HCT116 (cell line): ENCODE results near the gene DYNLT3. TPM values are rescaled to one million over a fixed set of nuclear protein-coding genes. Genes with fewer than 3 reads are reported as not detected.

Experiments used
- ATAC-seq: fragments of 200-7000 bp; cut with Tn5 transposase; 2 replicates; pipeline ENCODE4 v1.9.1; 2020; ENCODE audit warnings: mild to moderate bottlenecking, moderate library complexity
- Bru-seq: library from RNA; stranded (reverse); fragments of 400-500 nt; gene quantifications from one replicate; lab custom pipeline; 2021; lab: Mats Ljungman, UMichigan
- BruChase-seq, 2 experiments: library from RNA; stranded (reverse); fragments of 400-500 nt; gene quantifications; one replicate each; lab custom pipeline; 2021; lab: Mats Ljungman, UMichigan
- BruUV-seq: library from RNA; stranded (reverse); fragments of 400-500 nt; replicated peaks from 2 replicates; lab custom pipeline; 2021; lab: Mats Ljungman, UMichigan
- CTCF ChIA-PET: fragments of 300-600 bp; sonication (Branson Sonifier 250); formaldehyde crosslinking; loops from one replicate; lab custom pipeline; 2021; ENCODE audit warnings: antibody characterized with exemption; lab: Charles Lee
- POLR2A ChIA-PET: fragments of 300-600, 350-600 bp; sonication (Branson Sonifier 250); formaldehyde crosslinking; loops from one replicate; lab custom pipeline; 2021; ENCODE audit warnings: antibody characterized with exemption; lab: Charles Lee
- RAD21 ChIA-PET, 2 experiments: fragments of 300-600 bp; sonication (Branson Sonifier 250); formaldehyde crosslinking; loops; one replicate each; lab custom pipeline; 2023; ENCODE audit warnings: low total read pairs in 2 of 2; ENCODE audit not compliant: uncharacterized antibody in 2 of 2, unreplicated experiment in 2 of 2, low non-redundant PET in 1 of 2; lab: Charles Lee
- DNase-seq: peaks from one replicate; pipeline ENCODE4 v3.0.0-alpha.2; 2010; ENCODE audit warnings: low read depth, low spot score
- H2AFZ ChIP-seq: fragments of 200-600 bp; shearing (Covaris generic), sonication (generic); 2 replicates; pipeline ENCODE4 v1.6.1; 2017; ENCODE audit warnings: low read depth, mixed run types, mixed read lengths, antibody characterized with exemption, low read length; ENCODE audit not compliant: poor library complexity, severe bottlenecking
- H3K27ac ChIP-seq: 2 replicates; pipeline ENCODE4 v1.5.1; 2012; ENCODE audit warnings: low read depth, low read length
- H3K27me3 ChIP-seq: fragments of 200-600 bp; sonication (generic); 2 replicates; pipeline ENCODE4 v1.6.1; 2016; ENCODE audit warnings: mixed run types, low read length, mixed read lengths; ENCODE audit not compliant: insufficient read depth
- H3K36me3 ChIP-seq, 2 experiments: fragments of 200-500 bp in 1 of 2; fragments of 200-600 bp in 1 of 2; sonication (Bioruptor generic) in 1 of 2; sonication (generic) in 1 of 2; 2 replicates each; pipeline versions ENCODE4 v1.5.1 to v1.6.1; 2014 to 2016; ENCODE audit warnings: low read length in 2 of 2, inconsistent platforms in 1 of 2, mixed read lengths in 1 of 2, mixed run types in 1 of 2; ENCODE audit not compliant: insufficient read depth in 2 of 2, control insufficient read depth in 1 of 2
- H3K4me1 ChIP-seq, 2 experiments: fragments of 200-600 bp in 1 of 2; sonication (generic) in 1 of 2; 2 replicates each; pipeline versions ENCODE4 v1.5.1 to v1.6.1; 2012 to 2017; ENCODE audit warnings: low read length in 2 of 2, inconsistent platforms in 1 of 2, mild to moderate bottlenecking in 1 of 2, mixed read lengths in 1 of 2, mixed run types in 1 of 2, moderate library complexity in 1 of 2; ENCODE audit not compliant: insufficient read depth in 2 of 2, control insufficient read depth in 1 of 2
- H3K4me2 ChIP-seq: fragments of 200-600 bp; sonication (generic); 2 replicates; pipeline ENCODE4 v1.6.1; 2017; ENCODE audit warnings: mixed run types, low read length, mixed read lengths
- H3K4me3 ChIP-seq, 2 experiments: fragments of 200-600 bp in 1 of 2; sonication (generic) in 1 of 2; replicated peaks in 1 of 2; 2 replicates each; pipeline ENCODE4 v1.5.1; 2011 to 2016; ENCODE audit warnings: low read length in 2 of 2, control low read depth in 1 of 2, low read depth in 1 of 2, mild to moderate bottlenecking in 1 of 2, mixed read lengths in 1 of 2, mixed run types in 1 of 2
- H3K79me2 ChIP-seq: fragments of 200-600 bp; sonication (generic); 2 replicates; pipeline ENCODE4 v1.6.1; 2017; ENCODE audit warnings: mild to moderate bottlenecking, mixed run types, low read length, moderate library complexity, mixed read lengths; ENCODE audit not compliant: insufficient read depth
- H3K9ac ChIP-seq: fragments of 200-600 bp; sonication (generic); 2 replicates; pipeline ENCODE4 v1.6.1; 2016; ENCODE audit warnings: low read length, mixed read lengths
- H3K9me2 ChIP-seq: fragments of 200-600 bp; sonication (generic), shearing (Covaris generic); 2 replicates; pipeline ENCODE4 v1.6.1; 2017; ENCODE audit warnings: mixed run types, mild to moderate bottlenecking, moderate library complexity; ENCODE audit not compliant: insufficient read depth
- H3K9me3 ChIP-seq, 2 experiments: fragments of 200-500 bp in 1 of 2; fragments of 200-600 bp in 1 of 2; sonication (Bioruptor generic) in 1 of 2; sonication (generic) in 1 of 2; 2 replicates each; pipeline ENCODE4 v1.6.1; 2014 to 2017; ENCODE audit warnings: low read length in 2 of 2, mixed read lengths in 2 of 2, inconsistent platforms in 1 of 2, low read depth in 1 of 2, mild to moderate bottlenecking in 1 of 2, mixed run types in 1 of 2, moderate library complexity in 1 of 2; ENCODE audit not compliant: control insufficient read depth in 1 of 2, insufficient read depth in 1 of 2
- H4K20me1 ChIP-seq: fragments of 200-600 bp; sonication (generic), shearing (Covaris generic); 2 replicates; pipeline ENCODE4 v1.6.1; 2017; ENCODE audit warnings: mixed run types, mild to moderate bottlenecking, moderate library complexity; ENCODE audit not compliant: insufficient read depth
- CBX3 ChIP-seq: IDR thresholded peaks from 2 replicates; pipeline ENCODE4 v1.6.1; 2012; ENCODE audit warnings: low read depth
- POLR2AphosphoS5 ChIP-seq: IDR thresholded peaks from 2 replicates; pipeline ENCODE4 v1.6.1; 2011; ENCODE audit warnings: mild to moderate bottlenecking, low read depth, low read length, moderate library complexity
- SP1 ChIP-seq: IDR thresholded peaks from 2 replicates; pipeline ENCODE4 v1.6.1; 2012; ENCODE audit warnings: low read depth
- YY1 ChIP-seq: IDR thresholded peaks from 2 replicates; pipeline ENCODE4 v1.6.1; 2011; ENCODE audit warnings: low read length, low read depth, moderate library complexity, mild to moderate bottlenecking; ENCODE audit not compliant: insufficient replicate concordance; ENCODE audit errors: extremely low read depth
- ZFX ChIP-seq: fragments of 450-650 bp; IDR thresholded peaks from 2 replicates; pipeline ENCODE4 v1.6.1; 2017
- intact Hi-C: fragments of 100-400 bp; cut with micrococcal nuclease; formaldehyde crosslinking; loops from 2 replicates; pipeline ENCODE4 v1.10.0; 2022
- long read RNA-seq: library from polyadenylated mRNA; unstranded; transcript quantifications from one replicate; pipeline ENCODE4 v2.0.0, GENCODE V29; 2021; ENCODE audit not compliant: unreplicated experiment
- polyA plus RNA-seq: library from polyadenylated mRNA; unstranded; fragments of >200 nt; gene quantifications from 2 replicates; pipeline ENCODE4 v1.2.1, GENCODE V29; 2012; ENCODE audit warnings: missing spikeins
- total RNA-seq: library from RNA; stranded (reverse); gene quantifications from one replicate; pipeline ENCODE4 v1.2.1, GENCODE V29; 2021; ENCODE audit not compliant: unreplicated experiment
- TF ChIP-seq, protein P1 (sequence below): IDR thresholded peaks from 2 replicates; pipeline ENCODE4 v1.6.1; 2012
- TF ChIP-seq, protein P2 (sequence below): IDR thresholded peaks from 2 replicates; pipeline ENCODE4 v1.6.1; 2011; ENCODE audit warnings: mild to moderate bottlenecking, low read length, moderate library complexity; ENCODE audit not compliant: insufficient replicate concordance; ENCODE audit errors: extremely low read depth

Gene DYNLT3, protein sequence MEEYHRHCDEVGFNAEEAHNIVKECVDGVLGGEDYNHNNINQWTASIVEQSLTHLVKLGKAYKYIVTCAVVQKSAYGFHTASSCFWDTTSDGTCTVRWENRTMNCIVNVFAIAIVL
- total RNA-seq (20.9 TPM), Bru-seq, nascent RNA (percentile 64 among the genes with signal in this experiment), BruChase-seq, experiment 1, labeled RNA remaining after a 6-hour chase (percentile 91 among the genes with signal in this experiment), BruChase-seq, experiment 2, labeled RNA remaining after a 2-hour chase (percentile 74 among the genes with signal in this experiment)
- 8.7 and 10.0 TPM in 2 replicates for polyA plus RNA-seq
- long read RNA-seq, transcript DYNLT3-201 (5 exons, 2,217 nt) = major isoform, 52 of 57 reads
- long read RNA-seq, partial matches to known transcripts = 1 of 57 reads
- long read RNA-seq, other reads (novel, unspliced or antisense) = 3 of 57 reads

DNA sequence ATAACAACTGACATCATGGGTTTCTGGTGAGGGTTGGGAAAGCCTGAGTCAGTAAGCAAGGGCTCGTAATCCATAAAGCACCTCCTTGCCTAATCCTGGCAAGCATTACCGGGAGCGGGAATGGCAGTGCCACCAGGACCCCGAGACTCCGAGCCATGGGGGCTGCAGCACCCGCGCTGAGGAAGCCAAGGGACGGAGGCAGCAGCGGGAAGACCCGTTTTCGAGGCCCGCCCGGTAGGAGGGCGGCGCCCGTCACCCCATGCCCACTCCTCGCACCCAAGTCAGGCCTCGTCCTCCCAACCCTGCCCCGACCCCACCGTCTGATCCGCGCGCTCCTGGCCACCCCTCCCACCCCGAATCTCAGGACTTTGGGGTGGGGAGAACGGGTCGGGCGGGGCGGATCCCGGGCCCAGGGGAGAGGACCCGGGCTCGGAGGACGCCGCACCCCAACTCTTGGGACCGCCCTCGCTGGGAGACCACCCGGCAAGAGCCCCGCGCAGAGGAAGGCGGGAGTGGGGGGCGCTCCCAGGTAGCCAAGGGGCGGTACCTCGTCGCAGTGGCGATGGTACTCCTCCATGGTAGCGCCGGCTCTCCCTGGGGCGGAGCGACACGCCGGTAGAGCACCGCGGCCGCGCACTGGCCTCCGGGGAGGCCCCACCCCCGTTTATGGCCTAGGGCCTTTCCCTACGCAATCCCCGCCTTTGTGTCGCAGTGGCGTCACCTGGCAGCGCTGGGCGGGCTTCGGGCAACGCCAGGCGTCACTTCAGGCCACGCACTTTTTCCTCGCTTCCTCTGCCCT is at the start of gene DYNLT3:
Gene DYNLT3 (minus strand): TSS at position 638 of the 799 bp plus-strand sequence. CDS start 61 bp downstream, at position 577.
- Histone ChIP-seq H3K27me3 (no peaks in the 10 kb centered on the region), H3K36me3 (no peaks in the 10 kb centered on the region), H3K9ac (peak within 1 kb of the TSS; percentile 66), H4K20me1 (no peaks in the 10 kb centered on the region), H3K4me2 (peak within 1 kb of the TSS; percentile 74), H3K4me3 (peak within 1 kb of the TSS; percentile 61 to 68), H3K9me2 (no peaks in the 10 kb centered on the region), H3K27ac (peak within 1 kb of the TSS; percentile 37; the same call in 1 of the 2 replicates), H2AFZ (peak within 1 kb of the TSS; percentile 6), H3K9me3 (no peaks in the 10 kb centered on the region), H3K4me1 (peaks cover 0 to 4% of the 10 kb centered on the region in 2 experiments; a peak in 1 of 4 replicates), H3K79me2 (no peaks in the 10 kb centered on the region)
- RAD21 ChIA-PET = no interaction called here
- intact Hi-C loops = no loop called here
- POLR2A ChIA-PET = no interaction called here
- CTCF ChIA-PET = no interaction called here
- no TSS peak for BruUV-seq
- ATAC-seq (peak; percentile 100), DNase-seq (peak; percentile 76)
- TF ChIP-seq ZFX (peak; percentile 15; the same call in 1 of the 2 replicates), POLR2AphosphoS5 (peak; percentile 67), YY1 (no peak), SP1 (peak; percentile 46), CBX3 (peak; percentile 39; the same call in 1 of the 2 replicates)
- TF ChIP-seq, protein P1, sequence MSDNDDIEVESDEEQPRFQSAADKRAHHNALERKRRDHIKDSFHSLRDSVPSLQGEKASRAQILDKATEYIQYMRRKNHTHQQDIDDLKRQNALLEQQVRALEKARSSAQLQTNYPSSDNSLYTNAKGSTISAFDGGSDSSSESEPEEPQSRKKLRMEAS = peak; percentile 67
- TF ChIP-seq, protein P2, sequence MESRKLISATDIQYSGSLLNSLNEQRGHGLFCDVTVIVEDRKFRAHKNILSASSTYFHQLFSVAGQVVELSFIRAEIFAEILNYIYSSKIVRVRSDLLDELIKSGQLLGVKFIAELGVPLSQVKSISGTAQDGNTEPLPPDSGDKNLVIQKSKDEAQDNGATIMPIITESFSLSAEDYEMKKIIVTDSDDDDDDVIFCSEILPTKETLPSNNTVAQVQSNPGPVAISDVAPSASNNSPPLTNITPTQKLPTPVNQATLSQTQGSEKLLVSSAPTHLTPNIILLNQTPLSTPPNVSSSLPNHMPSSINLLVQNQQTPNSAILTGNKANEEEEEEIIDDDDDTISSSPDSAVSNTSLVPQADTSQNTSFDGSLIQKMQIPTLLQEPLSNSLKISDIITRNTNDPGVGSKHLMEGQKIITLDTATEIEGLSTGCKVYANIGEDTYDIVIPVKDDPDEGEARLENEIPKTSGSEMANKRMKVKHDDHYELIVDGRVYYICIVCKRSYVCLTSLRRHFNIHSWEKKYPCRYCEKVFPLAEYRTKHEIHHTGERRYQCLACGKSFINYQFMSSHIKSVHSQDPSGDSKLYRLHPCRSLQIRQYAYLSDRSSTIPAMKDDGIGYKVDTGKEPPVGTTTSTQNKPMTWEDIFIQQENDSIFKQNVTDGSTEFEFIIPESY = no peak
